GM03348 (cell line): ENCODE data around the gene MBD3L4.
"Not testable (repeated sequence)": the region's sequence is repeated elsewhere in the genome, so short reads cannot be mapped to it uniquely, and the experiment has no call there.

Experiments
- DNase-seq: peaks from one replicate; pipeline ENCODE4 v3.0.0; 2012; ENCODE audit warnings: low spot score

MBD3L4 gene

DNA sequence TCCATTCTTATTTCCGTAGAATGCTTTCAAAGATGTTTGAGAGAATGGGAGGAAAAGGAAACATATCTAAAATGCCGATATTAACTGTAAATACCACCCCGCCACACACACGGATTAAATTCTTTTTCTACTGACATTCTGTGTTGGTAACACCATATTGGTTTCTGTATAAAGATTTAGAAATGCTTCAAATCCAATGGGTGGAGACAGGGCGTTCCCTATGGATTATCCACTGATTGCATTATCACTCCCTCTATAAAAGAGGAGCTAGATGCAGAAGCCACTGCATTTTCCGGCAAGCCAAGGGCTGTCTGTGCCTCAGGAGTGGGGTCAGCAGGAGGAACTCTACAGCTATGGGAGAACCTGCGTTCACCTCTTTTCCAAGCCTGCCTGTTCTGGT lies 9.0 kb upstream of the MBD3L4 start, which contains the start of gene MBD3L2:
Gene MBD3L2, plus strand, starts transcription at position 301 of the 400 bp plus-strand sequence. Its CDS starts 53 bp downstream, at position 354.
- DNase-seq: not testable (repeated sequence)

DNA sequence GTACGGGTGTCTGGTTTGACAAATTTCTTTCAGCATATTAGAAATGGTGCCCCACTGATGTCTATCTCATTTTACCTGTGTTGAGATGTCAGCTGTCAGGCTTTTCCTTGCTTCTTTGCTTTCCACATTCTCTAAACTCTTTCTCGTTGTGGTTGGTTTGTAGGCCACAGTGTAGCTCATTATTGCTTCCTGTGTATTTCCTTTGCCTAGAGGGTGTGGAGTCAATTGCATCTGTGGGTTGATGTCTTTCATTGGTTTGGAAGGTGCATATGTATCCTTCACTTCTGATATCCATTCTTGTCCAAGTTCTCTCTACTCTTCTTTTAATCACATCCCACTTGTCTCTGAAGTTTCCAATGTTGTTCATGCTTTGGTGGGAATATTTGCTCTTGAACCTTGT lies 1.6 kb upstream of the MBD3L4 start:
- not testable (repeated sequence) for DNase-seq

DNA sequence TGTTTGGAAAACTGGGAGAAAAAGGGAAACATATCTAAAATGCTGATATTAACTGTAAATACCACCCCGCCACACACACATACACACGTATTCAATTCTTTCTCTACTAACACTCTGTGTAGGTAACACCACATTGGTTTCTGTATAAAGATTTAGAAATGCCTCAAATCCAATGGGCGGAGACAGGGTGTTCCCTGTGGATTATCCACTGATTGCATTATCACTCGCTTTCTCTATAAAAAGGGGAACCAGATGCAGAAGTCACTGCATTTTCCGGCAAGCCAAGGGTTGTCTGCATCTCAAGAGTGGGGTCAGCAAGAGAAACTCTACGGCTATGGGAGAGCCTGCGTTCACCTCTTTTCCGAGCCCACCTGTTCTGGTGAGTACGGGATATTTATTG lies 9.7 kb downstream of the MBD3L4 start, which contains the start of gene MBD3L5:
Gene MBD3L5, plus strand, starts transcription at position 301 of the 400 bp plus-strand sequence. Its CDS starts 34 bp downstream, at position 335.
- DNase-seq: not testable (repeated sequence)

DNA sequence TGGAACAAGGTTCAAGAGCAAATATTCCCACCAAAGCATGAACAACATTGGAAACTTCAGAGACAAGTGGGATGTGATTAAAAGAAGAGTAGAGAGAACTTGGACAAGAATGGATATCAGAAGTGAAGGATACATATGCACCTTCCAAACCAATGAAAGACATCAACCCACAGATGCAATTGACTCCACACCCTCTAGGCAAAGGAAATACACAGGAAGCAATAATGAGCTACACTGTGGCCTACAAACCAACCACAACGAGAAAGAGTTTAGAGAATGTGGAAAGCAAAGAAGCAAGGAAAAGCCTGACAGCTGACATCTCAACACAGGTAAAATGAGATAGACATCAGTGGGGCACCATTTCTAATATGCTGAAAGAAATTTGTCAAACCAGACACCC lies 11.2 kb downstream of the MBD3L4 start:
- DNase-seq: not testable (repeated sequence)

DNA sequence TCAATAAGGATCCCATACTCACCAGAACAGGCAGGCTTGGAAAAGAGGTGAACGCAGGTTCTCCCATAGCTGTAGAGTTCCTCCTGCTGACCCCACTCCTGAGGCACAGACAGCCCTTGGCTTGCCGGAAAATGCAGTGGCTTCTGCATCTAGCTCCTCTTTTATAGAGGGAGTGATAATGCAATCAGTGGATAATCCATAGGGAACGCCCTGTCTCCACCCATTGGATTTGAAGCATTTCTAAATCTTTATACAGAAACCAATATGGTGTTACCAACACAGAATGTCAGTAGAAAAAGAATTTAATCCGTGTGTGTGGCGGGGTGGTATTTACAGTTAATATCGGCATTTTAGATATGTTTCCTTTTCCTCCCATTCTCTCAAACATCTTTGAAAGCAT lies 18.6 kb downstream of the MBD3L4 start, which contains the start of gene MBD3L2B:
Gene MBD3L2B, minus strand, starts transcription at position 101 of the 400 bp plus-strand sequence. Its CDS starts 34 bp downstream, at position 67.
- DNase-seq: not testable (repeated sequence)

DNA sequence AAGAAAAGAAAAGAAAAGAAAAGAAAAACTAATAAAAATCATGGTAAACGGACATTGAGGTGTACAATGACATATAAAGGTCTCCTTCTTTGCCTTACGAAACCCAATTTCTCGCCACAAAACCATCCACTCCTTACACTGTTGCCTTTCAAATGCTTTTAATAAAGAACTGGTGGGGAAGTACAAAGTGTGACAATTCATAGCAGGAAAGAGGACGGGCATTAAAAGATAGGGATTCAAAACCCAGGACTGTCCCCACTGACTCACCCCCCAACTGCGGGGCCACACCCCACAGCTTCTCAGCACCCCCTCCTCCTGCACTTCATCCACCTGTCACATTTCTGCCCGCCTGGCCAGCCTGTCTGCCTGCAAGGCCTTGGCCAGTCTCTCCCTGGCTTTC lies 21.2 kb downstream of the MBD3L4 start:
- no peak for DNase-seq

DNA sequence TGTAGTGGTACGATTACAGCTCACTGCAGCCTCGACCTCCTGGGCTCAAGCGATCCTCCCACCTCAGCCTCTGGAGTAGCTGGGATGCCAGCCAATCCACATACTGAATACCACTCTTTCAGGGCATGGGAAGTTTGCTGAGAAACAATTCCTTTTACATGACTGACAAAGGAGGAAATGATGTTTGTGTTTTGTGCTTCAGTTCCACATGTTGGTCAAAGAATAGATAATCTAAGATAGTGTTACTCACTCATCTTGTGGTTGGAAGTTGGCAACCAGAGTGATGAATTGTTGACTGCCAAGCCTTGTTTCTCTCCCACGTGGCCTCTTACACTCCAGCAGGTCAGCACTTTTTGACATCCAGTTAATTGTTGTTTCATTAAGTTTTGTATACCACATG lies 26.3 kb downstream of the MBD3L4 start:
- DNase-seq: no peak

DNA sequence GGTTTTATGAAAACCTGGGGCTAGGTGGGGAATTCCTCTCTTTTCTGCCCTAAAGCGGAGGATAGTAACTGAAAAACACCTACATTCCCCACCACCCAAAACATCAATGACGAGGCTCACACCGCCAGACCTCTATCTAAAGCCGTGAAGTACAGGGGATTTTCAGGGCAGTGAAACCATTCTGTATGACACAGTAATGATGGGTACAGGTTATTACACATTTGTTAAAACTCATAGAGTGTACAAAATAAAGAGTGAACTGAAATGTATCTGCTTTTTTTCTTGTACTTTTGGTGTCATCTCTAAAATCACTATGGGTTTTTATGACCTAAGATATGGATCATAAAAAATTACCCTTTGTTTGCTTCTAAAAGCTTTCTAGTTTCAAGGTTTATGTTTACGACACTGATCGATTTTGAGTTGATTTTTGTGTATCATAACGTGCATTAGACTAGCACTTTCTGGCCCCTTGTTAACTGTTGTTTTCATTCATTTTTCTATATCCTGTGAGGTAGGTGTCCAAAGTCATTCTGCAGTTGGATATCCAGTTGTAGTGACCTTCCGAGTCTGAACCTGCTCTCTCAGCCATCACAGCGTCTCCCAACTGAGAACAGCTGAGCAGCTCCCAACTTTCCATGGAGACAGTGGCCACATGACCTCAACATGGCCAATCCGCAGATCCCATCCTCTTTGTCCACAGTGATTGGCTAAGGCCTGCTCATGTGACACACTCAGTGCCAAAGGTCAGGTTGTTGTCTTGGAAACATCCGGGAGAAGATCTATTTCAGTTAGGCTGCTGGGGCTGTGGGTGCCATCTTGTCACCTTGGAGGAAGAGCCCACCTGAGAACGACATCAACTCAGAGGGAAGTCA lies 29.0 kb downstream of the MBD3L4 start:
- DNase-seq: no peak

DNA sequence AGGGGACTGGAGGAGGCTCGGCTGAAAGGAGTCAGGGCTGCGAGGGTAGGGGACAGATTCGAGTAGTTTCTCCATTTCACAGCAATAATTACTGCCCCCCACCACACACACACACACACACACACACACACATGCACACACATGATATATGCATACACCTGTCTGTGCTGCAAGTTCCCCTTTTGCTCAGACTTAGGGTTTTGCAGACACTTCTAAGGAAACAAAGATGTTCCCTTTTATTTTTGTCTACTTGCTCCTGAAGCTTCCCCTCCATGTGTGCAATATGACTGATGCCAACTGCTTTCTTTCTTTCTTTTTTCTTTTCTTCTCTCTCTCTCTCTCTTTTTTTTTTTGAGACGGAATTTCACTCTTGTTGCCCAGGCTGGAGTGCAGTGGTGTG lies 32.1 kb downstream of the MBD3L4 start:
- no peak for DNase-seq

DNA sequence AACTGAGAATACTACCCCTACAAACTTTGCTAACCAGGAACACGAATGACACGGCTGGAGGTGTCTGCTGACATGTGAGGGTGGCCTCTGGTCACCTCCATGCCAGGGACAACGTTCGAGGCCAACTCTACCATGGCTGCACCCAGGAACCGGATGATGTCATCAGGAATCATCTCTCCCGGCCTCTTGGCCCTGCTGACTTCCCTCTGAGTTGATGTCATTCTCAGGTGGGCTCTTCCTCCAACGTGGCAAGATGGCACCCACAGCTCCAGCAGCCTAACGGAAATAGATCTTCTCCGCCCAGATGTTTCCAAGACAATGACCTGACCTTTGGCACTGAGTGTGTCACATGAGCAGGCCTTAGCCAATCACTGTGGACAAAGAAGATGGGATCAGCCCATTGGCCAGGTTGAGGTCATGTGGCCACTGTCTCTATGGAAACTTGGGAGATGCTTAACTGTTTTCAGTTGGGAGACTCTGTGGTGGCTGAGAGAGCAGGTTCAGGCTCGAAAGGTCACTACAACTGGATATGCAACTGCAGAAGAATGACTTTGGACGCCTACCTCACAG lies 33.8 kb downstream of the MBD3L4 start:
- DNase-seq: no peak

DNA sequence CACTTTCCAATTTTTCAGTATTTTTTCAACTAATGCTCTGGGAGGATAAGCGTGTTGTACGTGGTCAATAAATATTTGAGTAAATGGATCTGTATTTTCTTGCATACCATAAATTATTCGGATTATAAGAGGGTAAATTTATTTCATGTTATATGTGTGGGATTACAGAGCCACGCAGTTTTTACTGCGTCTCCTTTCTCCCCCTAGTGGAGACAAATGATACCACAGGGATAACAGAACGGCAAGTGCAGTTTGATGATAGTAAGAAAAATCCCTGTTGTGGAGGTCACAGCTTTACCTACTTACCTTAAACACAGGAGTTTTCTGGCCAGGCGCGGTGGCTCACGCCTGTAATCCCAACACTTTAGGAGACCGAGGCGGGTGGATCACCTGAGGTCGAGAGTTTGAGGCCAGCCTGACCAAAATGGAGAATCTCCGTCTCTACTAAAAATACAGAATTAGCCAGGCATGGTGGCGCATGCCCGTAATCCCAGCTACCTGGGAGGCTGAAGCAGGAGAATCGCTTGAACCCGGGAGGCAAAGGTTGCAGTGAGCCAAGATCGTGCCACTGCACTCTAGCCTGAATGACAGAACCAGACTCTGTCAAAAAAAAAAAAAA lies 35.6 kb downstream of the MBD3L4 start:
- peak; percentile 34 for DNase-seq

DNA sequence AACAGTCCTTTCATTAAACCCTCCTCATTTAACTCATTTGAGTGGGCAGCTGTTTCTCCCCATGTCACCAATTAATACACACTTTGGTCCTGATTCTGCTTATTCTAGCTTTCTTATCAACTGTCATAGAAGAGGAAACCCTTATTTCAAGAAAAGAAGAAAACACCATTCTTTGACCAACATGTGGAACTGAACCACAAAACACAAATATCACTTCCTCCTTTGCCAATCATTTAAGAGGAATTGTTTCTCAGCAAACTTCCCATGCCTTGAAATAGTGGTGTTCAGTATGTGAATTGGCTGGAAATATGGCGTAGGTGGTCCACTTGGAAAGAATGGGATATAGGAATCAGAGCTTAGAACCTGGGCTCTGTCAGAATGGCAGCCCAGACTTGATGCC lies 39.2 kb downstream of the MBD3L4 start:
- no peak for DNase-seq

DNA sequence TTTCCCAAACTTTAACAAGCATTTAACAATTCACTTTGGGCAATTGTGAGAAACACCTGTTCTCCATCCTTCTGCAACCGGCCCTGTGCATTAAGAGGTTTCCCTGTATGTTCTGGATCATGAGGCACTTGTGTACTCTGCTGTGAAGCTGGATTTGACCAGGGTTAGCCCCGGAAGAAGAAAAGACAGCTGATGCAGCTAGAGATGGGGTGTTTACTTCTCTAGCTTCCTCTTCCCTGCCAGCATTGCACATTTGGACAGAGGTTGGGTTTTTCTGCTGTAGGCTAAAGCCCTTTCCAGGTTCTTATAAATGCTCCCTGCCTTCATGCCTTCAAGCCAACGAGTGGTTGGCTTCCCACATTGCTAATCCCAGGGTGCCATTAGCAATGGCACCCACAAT lies 39.6 kb downstream of the MBD3L4 start:
- DNase-seq: no peak

DNA sequence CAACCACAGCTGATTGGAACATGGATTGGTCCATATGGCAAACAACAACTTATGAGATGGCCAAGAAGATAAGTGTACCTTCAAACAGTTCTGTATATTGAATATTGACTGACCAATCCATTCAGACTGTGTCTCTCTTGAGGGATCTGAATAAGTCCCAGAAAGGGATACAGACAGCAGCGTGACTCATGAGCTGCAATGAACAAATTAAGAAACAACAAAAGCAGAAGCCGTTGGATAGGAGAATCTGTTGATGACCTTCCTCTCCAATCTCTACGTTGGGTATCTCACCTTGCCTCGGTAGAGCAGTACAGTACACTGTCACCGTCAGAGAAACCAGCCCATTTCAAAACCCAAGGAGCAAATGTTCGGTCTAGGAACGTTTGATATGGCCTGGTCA lies 40.0 kb downstream of the MBD3L4 start:
- no peak for DNase-seq

DNA sequence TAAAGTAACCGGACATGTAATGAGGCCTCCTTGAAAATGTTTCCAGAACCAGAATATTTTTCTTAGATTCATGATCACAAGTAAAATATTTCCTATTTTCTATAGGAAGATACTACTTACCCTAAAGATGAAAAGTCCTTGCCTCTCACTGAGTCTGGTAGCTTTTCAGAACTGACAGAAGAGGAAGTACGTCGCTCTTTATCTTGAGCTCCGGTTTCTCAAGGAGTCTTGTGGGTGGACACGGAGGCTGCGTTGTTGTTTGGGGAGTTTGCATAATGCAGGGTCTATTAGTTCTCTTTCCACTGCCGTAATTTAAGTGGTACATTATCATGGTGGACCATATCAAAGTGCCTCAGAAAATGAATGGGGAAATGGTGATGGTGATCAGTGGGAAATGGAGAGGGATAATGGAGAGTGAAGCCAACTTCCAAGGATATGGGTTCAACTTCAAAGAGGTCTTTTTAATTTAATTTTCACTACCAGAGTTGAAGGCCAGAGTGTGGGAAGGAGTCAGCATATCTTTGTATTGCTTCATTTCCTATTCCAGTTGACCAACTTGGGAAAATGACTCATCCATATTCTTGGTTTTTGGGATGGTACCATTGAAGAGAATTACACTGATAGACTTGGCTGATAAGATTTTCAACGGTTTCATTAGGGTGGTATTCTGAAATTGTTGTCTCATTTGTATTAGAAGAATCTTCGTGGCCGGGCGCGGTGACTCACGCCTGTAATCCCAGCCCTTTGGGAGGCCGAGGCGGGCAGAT lies 42.1 kb downstream of the MBD3L4 start:
- DNase-seq: no peak

DNA sequence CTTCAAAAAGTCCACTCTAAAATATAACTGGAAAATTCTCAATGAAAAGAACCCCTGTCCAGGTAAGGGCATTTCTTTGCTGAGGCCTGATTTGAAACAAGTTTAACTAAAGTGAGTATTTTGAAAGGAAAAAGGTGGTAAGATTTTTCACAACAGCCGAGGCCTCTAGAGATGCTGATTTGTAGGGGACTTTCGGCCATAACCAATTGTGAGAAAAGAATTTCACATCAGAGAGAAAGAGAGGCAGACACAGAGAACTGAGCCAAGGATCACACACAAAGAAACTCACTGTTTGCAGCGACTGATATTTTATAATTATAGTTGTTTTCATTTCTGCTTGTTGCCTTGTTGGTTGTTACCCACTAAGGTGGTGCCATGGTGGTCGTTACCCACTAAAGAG lies 43.2 kb downstream of the MBD3L4 start:
- DNase-seq: no peak

DNA sequence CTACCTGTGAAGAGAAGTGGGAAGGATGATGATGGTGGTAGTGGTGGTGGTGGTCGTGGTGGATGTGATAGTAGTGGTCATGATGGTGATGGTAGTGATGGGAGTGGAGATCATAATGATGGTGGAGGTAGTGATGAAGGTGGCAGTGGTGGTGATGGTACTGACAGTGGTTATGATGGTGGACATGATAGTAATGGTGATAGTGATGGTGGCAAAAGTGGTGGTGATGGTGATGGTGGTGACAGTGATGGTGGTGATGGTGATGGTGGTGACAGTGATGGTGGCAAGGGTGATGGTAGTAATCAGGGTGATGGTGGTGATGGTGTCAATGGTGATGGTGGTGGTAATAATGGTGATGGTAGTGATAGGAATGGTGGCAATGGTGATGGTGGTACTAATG lies 44.9 kb downstream of the MBD3L4 start:
- DNase-seq: no peak

DNA sequence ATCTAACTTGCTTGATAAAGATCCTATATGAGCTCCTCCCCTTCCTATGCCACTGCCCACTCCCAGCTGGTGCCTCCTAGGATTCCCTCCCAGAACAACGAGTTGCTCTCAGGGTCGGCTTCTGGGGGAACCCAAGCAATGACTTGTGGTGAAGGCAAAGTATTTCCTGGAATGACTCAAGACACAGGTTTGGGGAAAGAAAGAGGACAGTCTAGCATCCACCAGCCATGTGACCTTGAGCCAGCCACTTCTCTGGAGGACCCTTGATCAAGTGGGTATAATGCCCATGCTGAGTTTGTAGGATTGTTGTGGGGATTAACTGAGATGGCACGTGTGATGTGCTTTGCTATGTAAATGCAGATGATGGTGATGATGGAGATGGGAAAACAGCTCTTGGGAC lies 51.7 kb downstream of the MBD3L4 start:
- DNase-seq: no peak

DNA sequence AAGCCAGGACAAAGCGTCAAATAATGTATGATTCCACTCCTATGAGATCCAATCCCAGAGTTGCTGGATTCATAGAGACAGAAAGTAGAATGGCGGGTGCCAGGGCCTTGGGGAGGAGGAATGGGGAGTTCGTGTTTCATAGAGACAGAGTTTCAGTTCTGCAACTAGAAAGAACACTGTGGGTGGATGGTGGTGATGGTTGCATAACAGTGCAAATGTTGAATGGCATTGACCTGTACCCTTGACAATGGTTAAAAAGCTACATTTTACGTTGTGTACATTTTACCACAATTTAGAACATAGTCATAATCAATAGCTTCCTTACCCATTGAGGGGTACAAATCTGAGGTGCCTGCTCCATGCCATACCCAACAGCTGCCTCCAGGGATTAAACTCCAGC lies 52.1 kb downstream of the MBD3L4 start:
- no peak for DNase-seq
